Measurements from ENCODE around the gene TSPAN9.

Gene TSPAN9

GRCh38 chr12:3207858-3208257, 130.7 kb downstream of the TSPAN9 start:
- no peak overlapping the region for H3K4me3 ChIP-seq (ENCODE audit: low read depth, low read length)
- no peak for DNase-seq (ENCODE audit: low read depth)
- peak; percentile 53 for TF ChIP-seq CTCF (conservative IDR thresholded peaks at IDR 0.05; ENCODE audit: low read depth, low read length)

- no peak for DNase-seq (ENCODE audit: low read depth)
- no peak overlapping the region for H3K4me3 ChIP-seq (ENCODE audit: low read depth, low read length)
- TF ChIP-seq CTCF (conservative IDR thresholded peaks at IDR 0.05; ENCODE audit: low read depth, low read length), result no peak
Observed at GRCh38 chr12:3213188-3213587, 136.0 kb downstream of the TSPAN9 start.

- TF ChIP-seq CTCF (conservative IDR thresholded peaks at IDR 0.05; ENCODE audit: low read depth, low read length), result no peak
- H3K4me3 ChIP-seq (ENCODE audit: low read depth, low read length), result no peak overlapping the region
- DNase-seq (ENCODE audit: low read depth), result no peak
Observed at GRCh38 chr12:3213768-3214167, 136.6 kb downstream of the TSPAN9 start.

GRCh38 chr12:3214526-3215365, 137.6 kb downstream of the TSPAN9 start:
- DNase-seq (ENCODE audit: low read depth), result no peak
- H3K4me3 ChIP-seq (ENCODE audit: low read depth, low read length), result no peak overlapping the region
- no peak for TF ChIP-seq CTCF (conservative IDR thresholded peaks at IDR 0.05; ENCODE audit: low read depth, low read length)

- no peak for TF ChIP-seq CTCF (conservative IDR thresholded peaks at IDR 0.05; ENCODE audit: low read depth, low read length)
- DNase-seq (ENCODE audit: low read depth), result no peak
- H3K4me3 ChIP-seq (ENCODE audit: low read depth, low read length), result no peak overlapping the region
Observed at GRCh38 chr12:3215410-3215975, 138.3 kb downstream of the TSPAN9 start.

GRCh38 chr12:3216097-3216496, 138.9 kb downstream of the TSPAN9 start:
- no peak overlapping the region for H3K4me3 ChIP-seq (ENCODE audit: low read depth, low read length)
- DNase-seq (ENCODE audit: low read depth), result peak; percentile 18
- TF ChIP-seq CTCF (conservative IDR thresholded peaks at IDR 0.05; ENCODE audit: low read depth, low read length), result no peak
